Fibroblast of skin of left quadriceps (primary cell): ENCODE results near the gene TRIM71.
A peak's percentile ranks its signal among the peaks of the same experiment; 100 is the strongest.
"Not testable (repeated sequence)": the region's sequence is repeated elsewhere in the genome, so short reads cannot be mapped to it uniquely, and the experiment has no call there.

Experiments
- DNase-seq, 2 experiments: peaks; one replicate each; pipeline ENCODE4 v3.0.0-alpha.2; 2013; ENCODE audit warnings: low read depth in 2 of 2

The TRIM71 gene

DNA sequence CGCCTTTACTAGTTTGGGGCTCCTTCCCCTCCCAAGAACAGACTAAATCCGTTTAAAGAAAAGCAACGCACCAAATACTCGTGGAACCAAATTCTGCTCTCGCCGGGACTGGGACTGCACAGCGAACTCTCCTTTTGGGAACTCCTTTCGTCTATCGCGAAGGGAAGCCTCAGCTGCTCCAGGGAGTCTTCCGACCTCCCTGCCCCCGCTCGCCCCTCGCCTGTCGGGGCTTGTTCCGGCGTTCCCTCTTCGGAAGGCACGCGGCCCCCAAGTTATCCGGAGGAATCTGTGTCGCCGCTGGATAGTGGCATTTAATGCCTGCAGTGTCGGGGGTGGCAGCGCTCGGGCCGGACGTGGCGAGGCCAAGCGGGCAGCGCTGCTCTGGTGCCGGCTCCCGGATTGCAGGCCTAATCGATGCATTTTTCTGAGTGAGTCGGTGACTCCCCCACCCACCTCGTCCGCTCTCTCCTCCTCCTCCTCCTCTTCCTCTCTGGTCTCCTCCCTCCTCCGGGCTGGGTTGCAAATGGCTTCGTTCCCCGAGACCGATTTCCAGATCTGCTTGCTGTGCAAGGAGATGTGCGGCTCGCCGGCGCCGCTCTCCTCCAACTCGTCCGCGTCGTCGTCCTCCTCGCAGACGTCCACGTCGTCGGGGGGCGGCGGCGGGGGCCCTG lies at the start of gene TRIM71:
Gene TRIM71, plus strand, starts transcription at position 440 of the 671 bp plus-strand sequence. Its CDS starts 84 bp downstream, at position 524.
- no peak for DNase-seq

DNA sequence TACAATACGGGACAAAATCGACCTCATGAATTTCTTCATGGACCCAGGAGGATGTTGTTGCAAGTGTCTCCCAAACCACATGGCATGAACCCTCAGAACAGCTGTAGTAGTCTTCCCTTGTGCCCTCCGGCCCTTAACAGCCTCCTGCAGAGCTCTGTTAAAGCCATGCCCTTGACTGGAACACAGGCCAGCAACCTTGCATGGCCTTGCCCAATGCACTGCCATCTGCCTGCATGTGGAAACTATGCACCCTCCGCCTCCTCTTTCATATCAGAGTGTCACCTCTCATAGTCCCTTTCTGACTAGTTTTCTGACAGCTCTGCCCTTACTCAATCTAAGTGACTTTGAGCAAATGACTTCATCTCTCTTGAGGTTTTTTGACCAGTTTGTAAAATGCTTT lies 39.4 kb upstream of the TRIM71 start:
- no peak for DNase-seq

DNA sequence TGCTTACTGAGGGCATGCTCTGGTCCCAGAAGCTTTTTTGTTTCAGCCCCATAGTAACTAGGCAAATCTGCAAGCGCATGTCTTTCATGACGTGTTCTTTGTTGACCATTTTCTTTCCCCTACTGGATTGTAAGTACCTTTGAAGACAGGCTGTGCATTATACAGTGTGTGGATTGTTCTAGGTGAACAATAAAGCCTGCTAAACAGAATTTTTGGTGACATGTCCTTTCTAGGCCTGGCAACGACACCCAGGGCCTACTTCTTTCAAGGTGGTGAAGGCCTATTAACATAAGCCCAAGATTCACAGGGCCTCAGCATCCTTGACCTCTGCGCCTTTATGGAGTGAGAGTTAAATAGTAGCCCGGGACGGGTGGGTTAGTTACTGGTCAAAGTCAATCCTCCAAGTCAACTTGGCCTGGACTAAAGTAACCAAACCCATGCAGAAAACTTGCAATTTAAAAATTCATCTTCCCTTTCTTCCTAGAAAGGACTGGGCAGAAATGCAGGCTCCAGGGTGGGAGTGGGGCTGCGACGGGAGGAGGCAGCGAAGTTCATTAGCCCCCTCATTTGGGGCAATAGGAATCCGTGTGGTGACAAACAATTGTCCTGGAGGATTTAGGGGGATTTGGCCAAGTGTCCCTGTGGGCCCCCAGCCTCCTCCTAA lies 37.6 kb upstream of the TRIM71 start:
- no peak for DNase-seq

DNA sequence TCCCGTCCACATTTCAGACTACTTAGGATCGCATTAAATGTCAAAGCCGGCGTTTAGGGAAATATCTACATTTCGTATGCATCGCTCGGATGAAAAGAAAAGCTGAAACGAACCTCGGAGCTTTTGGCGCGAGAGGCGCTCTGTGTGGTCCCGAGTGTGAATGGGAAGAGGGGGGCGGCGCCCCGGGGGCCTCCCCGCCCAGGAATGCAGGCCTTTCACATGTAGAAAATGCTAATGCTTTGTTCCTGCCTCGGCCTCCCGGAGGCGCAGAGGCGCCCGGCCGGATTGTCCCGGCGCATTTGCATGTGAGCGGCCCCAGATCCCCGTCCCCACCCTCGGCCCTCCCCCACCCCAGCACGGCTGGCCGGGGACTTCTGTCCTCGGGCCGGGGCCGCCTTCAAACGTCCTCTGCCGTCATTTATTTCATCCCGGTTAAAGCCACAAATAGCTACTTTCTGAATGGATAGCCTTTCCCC lies 37.0 kb upstream of the TRIM71 start:
- peak; percentile 7 to 8 for DNase-seq

DNA sequence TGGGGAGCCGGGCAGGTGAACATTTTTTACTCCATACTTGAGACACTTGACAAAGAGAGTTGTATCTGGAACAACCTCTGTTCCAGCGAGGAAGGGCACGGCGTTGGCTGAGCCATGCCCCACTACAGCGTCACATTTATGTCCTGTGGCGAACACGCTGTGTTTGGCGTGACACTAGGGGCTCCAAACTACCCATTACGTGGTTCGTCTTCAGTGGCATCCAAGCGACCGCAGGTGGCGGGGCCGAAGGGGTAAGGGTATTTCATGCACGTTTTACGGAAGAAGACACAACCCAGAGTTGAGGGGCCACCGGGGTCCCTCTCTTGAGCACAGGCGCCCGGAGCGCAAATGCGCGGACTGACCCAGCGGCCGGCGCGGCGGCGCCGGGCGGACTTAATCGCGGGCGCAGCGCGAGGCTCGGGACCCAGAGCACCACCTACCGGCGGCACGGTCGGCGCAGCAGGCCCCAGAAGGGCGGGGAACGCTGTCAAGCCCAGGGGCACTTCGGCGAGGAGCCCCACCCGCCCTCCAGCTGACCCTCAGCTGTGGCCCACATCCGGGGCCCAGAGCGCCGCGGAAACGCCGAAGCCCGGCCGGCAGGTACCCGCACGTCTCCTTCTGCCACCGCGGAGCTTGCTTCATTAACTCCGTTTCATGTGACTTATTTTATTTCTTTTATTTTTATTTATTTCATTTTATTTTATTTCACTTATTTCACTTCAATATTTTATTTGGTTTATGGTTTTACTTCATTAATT lies 36.4 kb upstream of the TRIM71 start:
- DNase-seq: peak; percentile 20 to 27

DNA sequence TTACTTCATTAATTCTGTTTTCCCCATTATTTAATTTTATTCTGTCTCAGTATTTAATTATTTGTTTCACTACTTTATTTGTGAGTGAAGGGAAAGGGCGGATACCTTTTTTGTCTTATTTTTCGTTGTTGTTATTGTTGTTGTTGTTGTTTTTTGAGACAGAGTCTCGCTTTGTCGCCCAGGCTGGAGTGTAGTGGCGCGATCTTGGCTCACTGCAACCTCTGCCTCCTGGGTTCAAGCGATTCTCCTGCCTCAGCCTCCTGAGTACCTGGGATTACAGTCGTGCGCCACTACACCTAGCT lies 35.9 kb upstream of the TRIM71 start:
- not testable (repeated sequence) for DNase-seq

DNA sequence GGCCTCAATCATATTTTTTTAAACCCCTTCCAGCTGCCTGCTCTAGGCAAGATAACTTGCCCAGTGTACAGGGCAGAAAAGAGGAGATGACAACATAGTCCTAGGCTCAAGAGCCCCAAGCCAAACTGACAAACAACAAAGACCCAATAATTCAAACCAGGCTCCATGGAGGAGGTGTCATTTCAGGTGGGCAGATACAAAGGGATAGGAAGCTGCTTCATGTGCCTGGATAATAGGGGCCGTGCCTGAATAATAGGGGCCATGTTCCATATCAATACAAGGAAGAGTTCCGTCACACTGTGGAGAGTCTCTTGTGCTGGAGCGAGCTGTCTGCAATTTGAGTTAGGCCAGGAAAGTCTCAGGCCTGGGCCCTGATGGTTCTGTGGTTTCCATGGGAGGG lies 35.4 kb upstream of the TRIM71 start:
- no peak for DNase-seq

DNA sequence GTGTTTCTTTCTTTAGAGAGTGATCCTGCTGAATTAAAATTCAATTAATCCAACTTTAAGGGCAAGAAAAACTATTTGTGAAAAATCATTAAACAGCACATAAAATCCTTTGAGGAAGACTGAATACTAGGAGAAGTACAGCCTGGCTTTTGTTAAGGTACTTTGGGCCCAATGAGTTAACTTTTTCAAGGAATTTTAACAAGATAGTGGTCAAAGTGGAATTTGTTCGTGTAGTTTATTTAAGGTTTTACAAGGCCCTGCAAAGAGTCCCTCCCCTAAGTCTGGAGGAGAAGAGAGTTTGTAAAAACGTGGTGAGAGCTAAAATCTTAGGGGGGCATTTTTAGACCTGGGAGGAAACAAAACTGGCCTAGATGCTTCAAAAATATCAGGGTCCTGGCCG lies 26.0 kb upstream of the TRIM71 start:
- DNase-seq: no peak

DNA sequence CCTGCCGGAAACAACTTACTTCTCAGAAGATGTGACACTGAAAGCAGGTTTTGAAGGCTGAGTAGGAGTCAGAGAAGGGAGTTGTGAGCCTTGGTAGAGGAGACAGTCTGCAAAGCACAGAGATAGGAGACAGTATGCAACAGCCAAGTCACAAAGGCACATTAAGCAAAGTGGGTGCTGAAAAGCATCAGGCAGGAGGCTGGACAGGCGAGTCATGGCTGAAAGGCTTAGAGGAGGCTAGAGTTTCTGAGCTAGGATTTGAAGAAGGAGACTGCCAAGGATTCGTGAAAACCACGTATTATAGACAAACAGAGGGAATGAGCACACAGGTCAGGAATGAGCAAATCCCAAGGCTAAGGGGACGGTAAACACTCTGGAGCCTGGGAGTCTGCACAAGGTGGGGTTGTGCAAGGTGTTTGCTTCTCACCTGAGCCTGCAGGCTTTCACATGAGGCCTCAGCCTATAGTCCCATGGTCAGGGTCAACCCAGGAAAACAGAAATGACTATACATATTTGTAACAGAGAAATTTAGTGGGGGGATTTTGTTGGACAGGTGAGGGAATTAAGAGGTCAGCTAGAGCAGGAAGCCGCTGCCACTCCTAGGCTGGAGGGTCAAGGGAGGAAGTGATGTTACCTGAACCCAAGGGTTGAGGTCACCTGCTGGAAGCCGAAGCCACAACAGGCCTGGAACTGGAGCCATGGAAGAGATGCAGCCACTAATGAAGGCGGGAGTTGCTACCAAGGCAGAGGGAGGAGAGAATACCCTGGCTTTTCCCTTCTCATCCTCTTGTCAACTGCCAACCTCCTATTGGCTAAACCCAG lies 23.1 kb upstream of the TRIM71 start:
- no peak for DNase-seq

DNA sequence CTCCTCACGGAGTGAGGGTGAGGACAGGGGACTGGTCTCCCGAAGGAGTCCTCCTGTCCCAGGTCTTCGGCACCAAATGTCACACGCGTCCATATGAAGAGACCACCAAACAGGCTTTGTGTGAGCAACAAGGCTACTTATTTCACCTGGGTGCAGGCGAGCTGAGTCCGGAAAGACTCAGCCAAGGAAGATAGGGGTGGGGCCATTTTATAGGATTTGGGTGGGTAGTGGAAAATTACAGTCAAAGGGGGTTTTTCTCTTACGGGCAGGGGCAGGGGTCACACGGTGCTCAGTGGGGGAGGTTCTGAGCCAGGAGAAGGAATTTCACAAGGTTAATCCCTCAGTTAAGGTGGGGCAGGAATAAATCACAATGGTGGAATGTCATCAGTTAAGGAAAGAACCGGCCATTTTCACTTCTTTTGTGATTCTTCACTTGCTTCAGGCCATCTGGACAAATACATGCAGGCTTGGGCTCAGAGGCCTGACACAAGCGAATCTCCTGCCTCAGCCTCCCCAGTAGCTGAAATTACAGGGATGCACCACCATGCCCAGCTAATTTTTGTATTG lies 21.3 kb upstream of the TRIM71 start:
- not testable (repeated sequence) for DNase-seq

DNA sequence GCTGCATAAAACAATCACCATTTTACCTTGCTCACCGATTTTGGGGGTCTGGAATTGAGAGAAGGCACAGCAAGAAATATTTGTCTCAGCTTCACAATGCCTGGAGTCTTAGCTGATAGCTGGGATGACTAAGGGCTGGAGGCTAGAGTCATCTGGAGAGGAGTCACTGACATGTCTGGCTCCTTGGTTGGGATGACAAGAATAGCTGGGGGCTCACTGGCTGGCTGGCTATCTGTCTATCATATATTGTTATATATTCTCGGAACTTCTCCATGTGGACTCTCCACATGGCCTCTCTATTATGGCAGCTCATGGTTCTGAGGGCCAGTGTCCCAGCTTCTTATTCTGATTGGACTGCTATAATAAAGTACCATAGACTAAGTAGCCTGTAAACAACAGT lies 20.0 kb upstream of the TRIM71 start:
- DNase-seq: no peak

DNA sequence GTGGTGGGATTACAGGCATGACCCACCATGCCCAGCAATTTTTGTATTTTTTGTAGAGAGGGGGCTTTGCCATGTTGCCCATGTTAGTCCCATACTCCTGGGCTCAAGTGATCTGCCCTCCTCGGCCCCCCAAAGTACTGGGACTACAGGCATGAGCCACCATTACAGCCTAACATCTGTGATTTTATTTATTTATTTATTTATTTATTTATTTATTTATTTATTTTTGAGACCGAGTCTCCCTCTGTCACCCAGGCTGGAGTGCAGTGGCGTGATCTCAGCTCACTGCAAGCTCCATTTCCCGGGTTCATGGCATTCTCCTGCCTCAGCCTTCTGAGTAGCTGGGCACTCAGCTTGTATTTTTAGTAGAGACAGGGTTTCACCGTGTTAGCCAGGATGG lies 16.4 kb upstream of the TRIM71 start:
- not testable (repeated sequence) for DNase-seq

DNA sequence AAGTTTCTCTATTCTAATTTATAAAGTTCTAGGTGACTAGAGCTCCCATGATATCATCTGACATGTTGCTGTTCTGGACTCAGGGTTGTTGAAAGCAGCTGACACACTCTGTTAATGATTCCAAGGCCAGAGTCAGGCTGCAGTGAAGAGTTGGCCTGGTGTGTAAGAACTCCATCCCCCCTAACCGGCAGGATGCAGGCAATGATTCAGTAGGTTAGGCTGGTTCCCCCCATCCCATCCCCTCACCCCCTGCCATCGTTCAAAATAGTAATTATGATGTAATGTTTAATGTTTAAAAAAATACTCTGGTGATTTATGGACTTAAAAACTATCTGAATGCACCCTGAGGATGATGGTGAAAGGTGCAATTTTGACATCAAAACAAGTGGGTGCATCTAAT lies 4.6 kb upstream of the TRIM71 start:
- DNase-seq: no peak

DNA sequence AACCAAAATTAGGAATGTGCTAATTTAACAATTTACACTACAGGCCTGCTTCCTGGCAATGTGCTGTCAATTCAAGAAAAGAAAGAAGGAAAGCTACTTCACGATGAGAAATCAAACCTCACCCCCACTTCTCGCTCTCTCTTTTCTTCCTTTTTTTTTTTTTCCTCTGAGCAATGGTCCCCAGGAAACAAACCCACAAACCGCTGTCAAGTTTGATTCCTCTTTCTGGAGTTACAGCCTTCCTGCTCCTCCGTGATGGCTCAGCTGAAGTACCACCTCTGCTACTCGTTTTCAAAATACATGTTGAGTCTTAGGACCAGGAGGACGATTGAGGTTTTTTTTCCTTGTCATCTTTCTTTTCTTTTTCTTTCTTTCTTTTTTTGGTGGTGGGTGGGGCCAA lies 3.4 kb upstream of the TRIM71 start:
- no peak for DNase-seq

DNA sequence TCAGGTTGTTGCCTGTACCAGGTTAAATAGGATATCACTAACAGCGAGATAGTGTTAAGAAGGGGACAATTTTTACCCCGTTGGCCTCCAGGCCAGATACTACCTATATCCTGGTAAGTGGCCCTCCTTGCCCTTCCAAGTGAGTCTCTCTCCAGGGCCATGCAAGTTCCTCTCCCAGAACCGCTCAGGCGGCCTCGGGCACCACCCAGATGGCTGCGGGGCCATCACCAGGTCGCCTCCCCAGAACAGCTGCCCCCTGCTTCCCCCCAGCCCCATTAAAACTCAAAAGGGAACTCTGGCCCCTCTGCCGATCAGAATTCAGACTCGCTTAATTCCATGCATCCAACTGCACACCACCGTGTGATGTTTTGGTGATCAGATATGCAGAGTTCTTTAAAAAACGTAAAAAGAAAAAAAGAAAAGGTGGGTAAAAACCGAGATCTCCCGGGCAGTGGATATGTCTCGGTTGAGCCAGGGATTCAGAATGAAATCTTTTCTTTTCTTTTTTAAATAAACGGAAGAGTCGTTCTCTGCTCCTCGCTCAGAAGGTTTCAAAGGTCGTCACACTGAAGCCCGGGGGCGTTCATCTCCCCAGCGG lies 1.9 kb upstream of the TRIM71 start:
- DNase-seq: no peak

DNA sequence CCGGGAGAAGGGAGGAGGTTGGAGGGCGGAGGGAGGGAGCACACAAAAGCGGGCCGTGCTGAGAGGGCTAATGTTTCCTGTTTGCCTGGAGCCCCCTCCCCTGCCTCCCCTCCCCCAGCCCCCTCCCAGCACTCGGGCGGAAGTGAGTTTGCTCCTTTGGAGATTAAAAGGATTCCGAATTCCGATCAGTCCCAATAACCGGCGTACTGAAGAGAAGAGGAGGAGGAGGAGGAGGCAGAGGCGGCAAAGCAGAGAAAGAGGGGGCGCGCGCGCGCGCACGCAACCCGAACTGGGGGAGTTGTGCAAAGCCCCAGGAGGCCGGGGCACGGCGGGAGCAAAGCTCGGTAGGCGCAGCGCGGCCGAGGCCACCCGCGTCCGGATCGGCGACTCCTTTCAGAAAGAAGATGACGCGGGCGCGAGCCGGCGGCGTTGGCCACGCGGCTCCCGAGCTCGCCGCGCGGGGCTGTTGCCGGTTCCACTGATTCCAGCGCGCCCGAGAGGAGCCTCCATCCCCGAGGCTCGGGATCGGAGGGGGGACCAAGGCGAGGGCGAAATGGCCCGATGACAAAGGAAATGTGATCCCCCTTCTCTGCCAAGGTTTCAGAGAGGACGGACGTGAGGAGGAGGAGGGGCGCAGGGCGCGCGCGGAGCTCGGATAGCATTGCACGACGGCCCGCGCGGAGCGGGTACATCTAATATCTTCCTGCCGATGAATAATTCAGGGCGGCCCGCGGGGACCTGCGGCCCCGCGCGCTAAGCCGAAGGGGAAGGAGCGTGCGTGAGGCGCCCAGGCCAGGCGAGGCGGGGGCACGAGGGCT lies 1.1 kb upstream of the TRIM71 start:
- no peak for DNase-seq

DNA sequence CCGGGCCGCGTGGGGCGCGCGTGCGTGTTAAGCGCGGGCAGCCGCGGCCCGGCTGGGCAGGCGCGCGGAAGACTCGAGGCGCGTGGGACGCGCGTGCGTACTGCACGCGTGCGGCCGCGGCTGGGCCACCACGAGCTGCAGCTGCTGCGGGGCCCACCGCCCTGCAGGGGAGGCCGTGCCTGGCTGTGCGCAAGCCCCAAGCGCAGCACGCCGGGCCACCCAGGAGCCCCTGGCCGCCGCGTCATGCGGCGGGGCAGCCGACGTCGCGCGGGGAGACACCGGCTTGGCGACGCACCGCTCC lies 590 bp upstream of the TRIM71 start:
- no peak for DNase-seq

DNA sequence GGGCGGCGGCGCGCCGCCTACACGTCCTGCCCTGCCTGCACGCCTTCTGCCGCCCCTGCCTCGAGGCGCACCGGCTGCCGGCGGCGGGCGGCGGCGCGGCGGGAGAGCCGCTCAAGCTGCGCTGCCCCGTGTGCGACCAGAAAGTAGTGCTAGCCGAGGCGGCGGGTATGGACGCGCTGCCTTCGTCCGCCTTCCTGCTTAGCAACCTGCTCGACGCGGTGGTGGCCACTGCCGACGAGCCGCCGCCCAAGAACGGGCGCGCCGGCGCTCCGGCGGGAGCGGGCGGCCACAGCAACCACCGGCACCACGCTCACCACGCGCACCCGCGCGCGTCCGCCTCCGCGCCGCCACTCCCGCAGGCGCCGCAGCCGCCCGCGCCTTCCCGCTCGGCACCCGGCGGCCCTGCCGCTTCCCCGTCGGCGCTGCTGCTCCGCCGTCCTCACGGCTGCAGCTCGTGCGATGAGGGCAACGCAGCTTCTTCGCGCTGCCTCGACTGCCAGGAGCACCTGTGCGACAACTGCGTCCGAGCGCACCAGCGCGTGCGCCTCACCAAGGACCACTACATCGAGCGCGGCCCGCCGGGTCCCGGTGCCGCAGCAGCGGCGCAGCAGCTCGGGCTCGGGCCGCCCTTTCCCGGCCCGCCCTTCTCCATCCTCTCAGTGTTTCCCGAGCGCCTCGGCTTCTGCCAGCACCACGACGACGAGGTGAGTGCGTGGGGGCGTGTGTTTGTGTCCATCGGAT lies 602 bp downstream of the TRIM71 start:
- no peak for DNase-seq

DNA sequence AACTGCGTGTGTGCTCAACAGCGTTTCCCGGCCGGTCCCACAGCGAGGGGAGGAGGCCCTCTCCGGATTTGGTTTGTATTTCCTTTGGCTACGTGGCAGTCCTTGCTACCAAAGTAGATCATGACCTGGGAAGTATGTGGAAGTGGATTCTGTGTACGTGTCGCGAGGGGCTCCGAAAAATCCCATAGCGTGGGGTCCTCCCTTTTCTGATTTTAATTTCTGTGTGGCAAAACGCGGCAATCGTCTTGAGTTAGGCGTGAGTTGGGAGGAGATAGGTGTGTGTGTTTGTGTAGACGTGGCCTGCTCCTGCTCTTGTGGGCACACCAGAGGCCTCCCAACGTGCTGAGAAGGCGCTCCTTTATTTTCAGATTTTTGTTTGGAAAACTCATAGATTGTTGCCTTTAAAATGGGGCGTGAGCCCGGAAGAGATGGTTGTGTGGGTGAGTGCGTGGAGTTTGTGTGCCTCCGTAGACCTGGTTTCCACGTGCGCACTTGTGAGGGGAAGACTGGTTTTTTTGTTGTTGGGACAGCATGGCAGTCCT lies 1.2 kb downstream of the TRIM71 start:
- DNase-seq: no peak
